HEK293 (cell line): ENCODE measurements around the gene CAMK1.

Experiments used
- CTCF ChIA-PET: fragments of 350-600 bp; formaldehyde crosslinking; extraction: SDS; loops from one replicate; lab custom pipeline; 2021; ENCODE audit warnings: antibody characterized with exemption; lab: Yijun Ruan, JAX
- POLR2A ChIA-PET: fragments of 300-600 bp; formaldehyde crosslinking; extraction: SDS; loops from one replicate; lab custom pipeline; 2020; ENCODE audit warnings: antibody characterized with exemption, inconsistent platforms; lab: Yijun Ruan, JAX
- H3K27ac ChIP-seq: fragments of 200-500 bp; sonication (Bioruptor generic); 2 replicates; pipeline ENCODE4 v1.5.1; 2014; ENCODE audit warnings: low read depth, low read length, control low read depth, inconsistent platforms; ENCODE audit errors: extremely low read depth
- H3K36me3 ChIP-seq, 2 experiments: fragments of 200-500 bp in 1 of 2; sonication (Bioruptor generic) in 1 of 2; 1 replicate in 1 of 2; 2 replicates in 1 of 2; pipeline ENCODE4 v1.5.1; 2014 to 2017; ENCODE audit warnings: inconsistent platforms in 2 of 2, low read length in 2 of 2; ENCODE audit not compliant: control insufficient read depth in 2 of 2, insufficient read depth in 1 of 2
- H3K4me1 ChIP-seq: fragments of 200-500 bp; sonication (Bioruptor generic); 2 replicates; pipeline ENCODE4 v1.5.1; 2014; ENCODE audit warnings: mild to moderate bottlenecking, low read length, inconsistent platforms; ENCODE audit not compliant: control insufficient read depth, insufficient read depth
- H3K4me3 ChIP-seq: 2 replicates; pipeline ENCODE4 v1.5.1; 2011; ENCODE audit warnings: low read depth, mild to moderate bottlenecking, control low read depth, low read length, moderate library complexity
- H3K9me3 ChIP-seq: fragments of 200-500 bp; sonication (Bioruptor generic); 2 replicates; pipeline ENCODE4 v1.5.1; 2014; ENCODE audit warnings: low read depth, low read length, inconsistent platforms; ENCODE audit not compliant: control insufficient read depth, insufficient read depth
- BCL11A ChIP-seq: fragments of 450-650 bp; formaldehyde crosslinking; IDR thresholded peaks from 2 replicates; pipeline ENCODE4 v1.5.1; 2016; ENCODE audit warnings: low read depth, missing biosample characterization, missing genetic modification characterization
- GFI1B ChIP-seq: fragments of 450-650 bp; formaldehyde crosslinking; IDR thresholded peaks from 2 replicates; pipeline ENCODE4 v1.5.1; 2016; ENCODE audit warnings: missing biosample characterization, missing genetic modification characterization
- HIC1 ChIP-seq: fragments of 450-650 bp; formaldehyde crosslinking; IDR thresholded peaks from 2 replicates; pipeline ENCODE4 v1.5.1; 2016; ENCODE audit warnings: missing biosample characterization, missing genetic modification characterization
- HOXC10 ChIP-seq: sonication (generic); formaldehyde crosslinking; IDR thresholded peaks from 2 replicates; pipeline ENCODE4 v1.8.1; 2023; ENCODE audit warnings: mild to moderate bottlenecking, missing genetic modification reagents
- RBAK ChIP-seq: fragments of 450-650 bp; formaldehyde crosslinking; IDR thresholded peaks from 2 replicates; pipeline ENCODE4 v1.5.1; 2016; ENCODE audit warnings: missing biosample characterization, missing genetic modification characterization
- REPIN1 ChIP-seq: fragments of 450-650 bp; formaldehyde crosslinking; IDR thresholded peaks from 2 replicates; pipeline ENCODE4 v1.5.1; 2017; ENCODE audit warnings: missing biosample characterization, missing genetic modification characterization, low read depth
- SP2 ChIP-seq: fragments of 450-650 bp; formaldehyde crosslinking; IDR thresholded peaks from 2 replicates; pipeline ENCODE4 v1.5.1; 2016; ENCODE audit warnings: missing biosample characterization, missing genetic modification characterization
- ZEB2 ChIP-seq: fragments of 450-650 bp; formaldehyde crosslinking; IDR thresholded peaks from 2 replicates; pipeline ENCODE4 v1.5.1; 2016; ENCODE audit warnings: missing biosample characterization, missing genetic modification characterization
- ZNF121 ChIP-seq: fragments of 450-650 bp; formaldehyde crosslinking; IDR thresholded peaks from 2 replicates; pipeline ENCODE4 v1.5.1; 2016; ENCODE audit warnings: missing biosample characterization, missing genetic modification characterization
- ZNF132 ChIP-seq: fragments of 450-650 bp; formaldehyde crosslinking; IDR thresholded peaks from 2 replicates; pipeline ENCODE4 v1.5.1; 2017; ENCODE audit warnings: missing biosample characterization, missing genetic modification characterization, borderline replicate concordance
- ZNF302 ChIP-seq: fragments of 450-650 bp; formaldehyde crosslinking; IDR thresholded peaks from 2 replicates; pipeline ENCODE4 v1.5.1; 2016; ENCODE audit warnings: missing biosample characterization, missing genetic modification characterization, low read depth
- ZNF324 ChIP-seq: fragments of 450-650 bp; formaldehyde crosslinking; IDR thresholded peaks from 2 replicates; pipeline ENCODE4 v1.5.1; 2016; ENCODE audit warnings: missing biosample characterization, missing genetic modification characterization
- ZNF473 ChIP-seq: fragments of 450-650 bp; formaldehyde crosslinking; IDR thresholded peaks from 2 replicates; pipeline ENCODE4 v1.5.1; 2017; ENCODE audit warnings: missing biosample characterization, missing genetic modification characterization
- ZNF610 ChIP-seq: fragments of 450-650 bp; formaldehyde crosslinking; IDR thresholded peaks from 2 replicates; pipeline ENCODE4 v1.5.1; 2016; ENCODE audit warnings: missing biosample characterization, missing genetic modification characterization, borderline replicate concordance
- ZXDB ChIP-seq: fragments of 450-650 bp; formaldehyde crosslinking; IDR thresholded peaks from 2 replicates; pipeline ENCODE4 v1.5.1; 2016; ENCODE audit warnings: missing biosample characterization, missing genetic modification characterization
- TF ChIP-seq, protein P1 (sequence below): fragments of 450-650 bp; formaldehyde crosslinking; IDR thresholded peaks from 2 replicates; pipeline ENCODE4 v1.5.1; 2016; ENCODE audit warnings: missing biosample characterization, missing genetic modification characterization
- TF ChIP-seq, protein P2 (sequence below): fragments of 450-650 bp; formaldehyde crosslinking; IDR thresholded peaks from 2 replicates; pipeline ENCODE4 v1.5.1; 2016; ENCODE audit warnings: missing biosample characterization, missing genetic modification characterization
- TF ChIP-seq, protein P3 (sequence below): fragments of 450-650 bp; formaldehyde crosslinking; IDR thresholded peaks from 2 replicates; pipeline ENCODE4 v1.5.1; 2016; ENCODE audit warnings: missing biosample characterization, missing genetic modification characterization
- TF ChIP-seq, protein P4 (sequence below): fragments of 450-650 bp; formaldehyde crosslinking; IDR thresholded peaks from 2 replicates; pipeline ENCODE4 v1.5.1; 2017; ENCODE audit warnings: missing biosample characterization, missing genetic modification characterization

Gene CAMK1

GRCh38 chr3:9749645-9750555, 19.8 kb downstream of the CAMK1 start, which contains the start of gene OGG1 (continued):
- TF ChIP-seq, protein P1, sequence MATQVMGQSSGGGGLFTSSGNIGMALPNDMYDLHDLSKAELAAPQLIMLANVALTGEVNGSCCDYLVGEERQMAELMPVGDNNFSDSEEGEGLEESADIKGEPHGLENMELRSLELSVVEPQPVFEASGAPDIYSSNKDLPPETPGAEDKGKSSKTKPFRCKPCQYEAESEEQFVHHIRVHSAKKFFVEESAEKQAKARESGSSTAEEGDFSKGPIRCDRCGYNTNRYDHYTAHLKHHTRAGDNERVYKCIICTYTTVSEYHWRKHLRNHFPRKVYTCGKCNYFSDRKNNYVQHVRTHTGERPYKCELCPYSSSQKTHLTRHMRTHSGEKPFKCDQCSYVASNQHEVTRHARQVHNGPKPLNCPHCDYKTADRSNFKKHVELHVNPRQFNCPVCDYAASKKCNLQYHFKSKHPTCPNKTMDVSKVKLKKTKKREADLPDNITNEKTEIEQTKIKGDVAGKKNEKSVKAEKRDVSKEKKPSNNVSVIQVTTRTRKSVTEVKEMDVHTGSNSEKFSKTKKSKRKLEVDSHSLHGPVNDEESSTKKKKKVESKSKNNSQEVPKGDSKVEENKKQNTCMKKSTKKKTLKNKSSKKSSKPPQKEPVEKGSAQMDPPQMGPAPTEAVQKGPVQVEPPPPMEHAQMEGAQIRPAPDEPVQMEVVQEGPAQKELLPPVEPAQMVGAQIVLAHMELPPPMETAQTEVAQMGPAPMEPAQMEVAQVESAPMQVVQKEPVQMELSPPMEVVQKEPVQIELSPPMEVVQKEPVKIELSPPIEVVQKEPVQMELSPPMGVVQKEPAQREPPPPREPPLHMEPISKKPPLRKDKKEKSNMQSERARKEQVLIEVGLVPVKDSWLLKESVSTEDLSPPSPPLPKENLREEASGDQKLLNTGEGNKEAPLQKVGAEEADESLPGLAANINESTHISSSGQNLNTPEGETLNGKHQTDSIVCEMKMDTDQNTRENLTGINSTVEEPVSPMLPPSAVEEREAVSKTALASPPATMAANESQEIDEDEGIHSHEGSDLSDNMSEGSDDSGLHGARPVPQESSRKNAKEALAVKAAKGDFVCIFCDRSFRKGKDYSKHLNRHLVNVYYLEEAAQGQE (tag by site-specific recombination), result no peak
- TF ChIP-seq ZNF121 (tag by site-specific recombination) (peak; percentile 73; the same call in 1 of the 2 replicates), ZNF132 (tag by site-specific recombination) (no peak)
- TF ChIP-seq, protein P2, sequence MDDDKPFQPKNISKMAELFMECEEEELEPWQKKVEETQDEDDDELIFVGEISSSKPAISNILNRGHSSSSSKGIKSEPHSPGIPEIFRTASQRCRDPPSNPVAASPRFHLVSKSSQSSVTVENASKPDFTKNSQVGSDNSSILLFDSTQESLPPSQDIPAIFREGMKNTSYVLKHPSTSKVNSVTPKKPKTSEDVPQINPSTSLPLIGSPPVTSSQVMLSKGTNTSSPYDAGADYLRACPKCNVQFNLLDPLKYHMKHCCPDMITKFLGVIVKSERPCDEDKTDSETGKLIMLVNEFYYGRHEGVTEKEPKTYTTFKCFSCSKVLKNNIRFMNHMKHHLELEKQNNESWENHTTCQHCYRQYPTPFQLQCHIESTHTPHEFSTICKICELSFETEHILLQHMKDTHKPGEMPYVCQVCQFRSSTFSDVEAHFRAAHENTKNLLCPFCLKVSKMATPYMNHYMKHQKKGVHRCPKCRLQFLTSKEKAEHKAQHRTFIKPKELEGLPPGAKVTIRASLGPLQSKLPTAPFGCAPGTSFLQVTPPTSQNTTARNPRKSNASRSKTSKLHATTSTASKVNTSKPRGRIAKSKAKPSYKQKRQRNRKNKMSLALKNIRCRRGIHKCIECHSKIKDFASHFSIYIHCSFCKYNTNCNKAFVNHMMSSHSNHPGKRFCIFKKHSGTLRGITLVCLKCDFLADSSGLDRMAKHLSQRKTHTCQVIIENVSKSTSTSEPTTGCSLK, result no peak
- TF ChIP-seq, all 188 proteins: peak for 59

GRCh38 chr3:9749296-9749644, 20.5 kb downstream of the CAMK1 start:
- Histone ChIP-seq H3K4me1 (0 out of 2 replicates have a peak, but pooled peaks cover 2% of the 10 kb centered on the region), H3K4me3 (peak overlapping the region; percentile 59), H3K36me3 (peaks cover 0 to 74% of the 10 kb centered on the region in 2 experiments; a peak in 2 of 3 replicates), H3K27ac (peak overlapping the region; percentile 66), H3K9me3 (no peaks in the 10 kb centered on the region)
- CTCF ChIA-PET, result interaction anchor here (1.1 to 2.2 kb wide), 4 partner anchors 19 to 246 kb away, joined by 3 to 7 read pairs (median 4); no protein-coding TSS in a partner anchor
- POLR2A ChIA-PET, result interaction anchor here (0.8 to 2.7 kb wide), 12 partner anchors 10 to 353 kb away, joined by 3 to 47 read pairs (median 8); partner anchors contain the start of genes ARPC4, BRPF1, CAMK1 and MTMR14
- TF ChIP-seq HIC1 (tag by site-specific recombination) (no peak), SP2 (no peak), ZNF302 (tag by site-specific recombination) (no peak), ZNF473 (tag by site-specific recombination) (no peak), RBAK (no peak), HOXC10 (CRISPR knock-in tag) (no peak), ZNF324 (tag by site-specific recombination) (0 out of 2 replicates have a peak, but pooled peaks have one; percentile 14), ZNF610 (tag by site-specific recombination) (no peak), GFI1B (tag by site-specific recombination) (no peak), ZXDB (tag by site-specific recombination) (no peak), BCL11A (tag by site-specific recombination) (no peak), REPIN1 (tag by site-specific recombination) (0 out of 2 replicates have a peak, but pooled peaks have one; percentile 49), ZEB2 (tag by site-specific recombination) (no peak)
- TF ChIP-seq, protein P3, sequence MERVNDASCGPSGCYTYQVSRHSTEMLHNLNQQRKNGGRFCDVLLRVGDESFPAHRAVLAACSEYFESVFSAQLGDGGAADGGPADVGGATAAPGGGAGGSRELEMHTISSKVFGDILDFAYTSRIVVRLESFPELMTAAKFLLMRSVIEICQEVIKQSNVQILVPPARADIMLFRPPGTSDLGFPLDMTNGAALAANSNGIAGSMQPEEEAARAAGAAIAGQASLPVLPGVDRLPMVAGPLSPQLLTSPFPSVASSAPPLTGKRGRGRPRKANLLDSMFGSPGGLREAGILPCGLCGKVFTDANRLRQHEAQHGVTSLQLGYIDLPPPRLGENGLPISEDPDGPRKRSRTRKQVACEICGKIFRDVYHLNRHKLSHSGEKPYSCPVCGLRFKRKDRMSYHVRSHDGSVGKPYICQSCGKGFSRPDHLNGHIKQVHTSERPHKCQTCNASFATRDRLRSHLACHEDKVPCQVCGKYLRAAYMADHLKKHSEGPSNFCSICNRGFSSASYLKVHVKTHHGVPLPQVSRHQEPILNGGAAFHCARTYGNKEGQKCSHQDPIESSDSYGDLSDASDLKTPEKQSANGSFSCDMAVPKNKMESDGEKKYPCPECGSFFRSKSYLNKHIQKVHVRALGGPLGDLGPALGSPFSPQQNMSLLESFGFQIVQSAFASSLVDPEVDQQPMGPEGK (tag by site-specific recombination), result no peak
- TF ChIP-seq, protein P4, sequence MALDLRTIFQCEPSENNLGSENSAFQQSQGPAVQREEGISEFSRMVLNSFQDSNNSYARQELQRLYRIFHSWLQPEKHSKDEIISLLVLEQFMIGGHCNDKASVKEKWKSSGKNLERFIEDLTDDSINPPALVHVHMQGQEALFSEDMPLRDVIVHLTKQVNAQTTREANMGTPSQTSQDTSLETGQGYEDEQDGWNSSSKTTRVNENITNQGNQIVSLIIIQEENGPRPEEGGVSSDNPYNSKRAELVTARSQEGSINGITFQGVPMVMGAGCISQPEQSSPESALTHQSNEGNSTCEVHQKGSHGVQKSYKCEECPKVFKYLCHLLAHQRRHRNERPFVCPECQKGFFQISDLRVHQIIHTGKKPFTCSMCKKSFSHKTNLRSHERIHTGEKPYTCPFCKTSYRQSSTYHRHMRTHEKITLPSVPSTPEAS, result no peak
